Tibial nerve (tissue), 4 donors: ENCODE data around the gene RBP2. TPM values are rescaled to one million over a fixed set of nuclear protein-coding genes. Genes with fewer than 3 reads are reported as not detected.
A peak's percentile ranks its signal among the peaks of the same experiment; 100 is the strongest.

Experiments used
- DNase-seq, 2 donors: peaks; one replicate each; pipeline ENCODE4 v3.0.0-alpha.2; 2019; ENCODE audit warnings: low spot score in 2 of 2
- H3K27ac ChIP-seq, 4 donors: fragments of 200-600 bp; sonication (generic) in 3 of 4; one replicate each; pipeline ENCODE4 v1.5.1; 2017 to 2019; ENCODE audit warnings: mild to moderate bottlenecking in 1 of 4
- H3K27me3 ChIP-seq, 2 donors: fragments of 200-600 bp; sonication (generic) in 1 of 2; one replicate each; pipeline versions ENCODE4 v1.5.1 to v1.6.0; 2017 to 2019
- H3K36me3 ChIP-seq, 3 donors: fragments of 200-600 bp; sonication (generic); one replicate each; pipeline ENCODE4 v1.5.1; 2018 to 2019
- H3K4me1 ChIP-seq, 4 donors: fragments of 200-600 bp; sonication (generic) in 3 of 4; one replicate each; pipeline ENCODE4 v1.5.1; 2017 to 2019
- H3K4me3 ChIP-seq, 4 donors: fragments of 200-600 bp; sonication (generic) in 3 of 4; one replicate each; pipeline ENCODE4 v1.5.1; 2017 to 2019; ENCODE audit warnings: mild to moderate bottlenecking in 1 of 4, moderate library complexity in 1 of 4
- H3K9me3 ChIP-seq, 4 donors: fragments of 200-600 bp; sonication (generic) in 3 of 4; one replicate each; pipeline ENCODE4 v1.5.1; 2017 to 2019
- EP300 ChIP-seq, 2 donors: sonication (generic); formaldehyde crosslinking; IDR thresholded peaks; one replicate each; pipeline ENCODE4 v1.6.1; 2017; ENCODE audit warnings: antibody characterized with exemption in 2 of 2, mild to moderate bottlenecking in 1 of 2
- POLR2A ChIP-seq, 2 donors: fragments of 450-650 bp; IDR thresholded peaks; one replicate each; pipeline ENCODE4 v1.6.1; 2017; ENCODE audit warnings: antibody characterized with exemption in 2 of 2, mild to moderate bottlenecking in 2 of 2, moderate library complexity in 2 of 2
- WGBS, 2 donors: methylation state at CpG; one replicate each; pipeline ENCODE4 v1.1.5; 2018; 5-methylcytosine and 5-hydroxymethylcytosine counted together
- total RNA-seq, 4 donors: library from RNA; depleted of rRNA; stranded (reverse); fragments of >200 nt; gene quantifications; one replicate each; pipeline ENCODE4 v1.1.0, GENCODE V29; 2016
- TF ChIP-seq, protein P1 (sequence below), 5 experiments: fragments of 200-600 bp in 3 of 5; fragments of 450-650 bp in 2 of 5; sonication (generic) in 3 of 5; IDR thresholded peaks; one replicate each; pipeline ENCODE4 v1.5.1; 2016 to 2019; ENCODE audit warnings: antibody characterized with exemption in 5 of 5, mild to moderate bottlenecking in 3 of 5, moderate library complexity in 2 of 5

The RBP2 gene
- total RNA-seq, 4 donors from 2014 or later, result not detected

DNA sequence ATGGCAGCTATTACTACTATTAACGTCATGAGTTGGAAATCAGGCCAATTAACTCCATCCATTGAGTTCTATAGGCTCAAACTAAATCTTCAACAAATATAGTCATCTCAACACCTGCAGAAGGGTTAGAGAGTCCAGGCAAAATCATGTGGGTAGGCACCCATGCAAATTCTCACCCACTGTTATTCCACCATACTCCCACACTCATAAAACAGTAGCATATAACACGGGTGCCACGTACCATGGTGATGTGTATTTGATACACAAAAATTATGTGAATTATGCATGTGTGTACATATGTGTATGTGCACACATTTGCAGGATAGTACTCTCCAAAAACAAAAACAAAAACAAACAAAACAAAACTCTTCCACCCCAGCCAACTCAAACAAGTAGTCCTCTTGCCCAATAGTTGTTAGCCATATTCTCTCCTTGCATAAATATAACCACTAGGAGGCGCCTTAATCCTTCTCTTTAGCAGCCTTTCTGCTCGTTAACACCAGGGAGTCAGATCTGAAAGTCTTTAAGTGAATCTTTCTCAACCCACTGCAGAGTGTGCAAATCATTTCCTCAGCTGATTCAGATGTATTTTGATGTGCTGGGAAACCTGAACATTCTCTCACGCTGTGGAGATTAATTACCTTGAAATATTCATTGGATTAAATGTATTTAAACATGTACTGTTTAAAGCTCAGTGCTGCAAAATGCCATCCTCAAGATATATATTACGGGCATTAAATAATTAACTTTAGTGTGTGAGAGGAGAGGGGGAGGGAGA is 48.8 kb downstream of the RBP2 start:
- peaks cover 0 to 16% (median 0%) of the 10 kb centered on the region in 3 donors for H3K36me3 ChIP-seq
- H3K4me1 ChIP-seq, result no peaks in the 10 kb centered on the region
- 54% methylated on average over 7 of the region's 7 CpGs for WGBS, 2 donors
- peak in 1 of 2 donors; percentile 49 for DNase-seq
- H3K4me3 ChIP-seq, result no peak overlapping the region
- no peaks in the 10 kb centered on the region for H3K9me3 ChIP-seq
- no peak overlapping the region for H3K27ac ChIP-seq
- TF ChIP-seq EP300 (IDR thresholded peaks at IDR 0.05), result no peak
- TF ChIP-seq, protein P1, sequence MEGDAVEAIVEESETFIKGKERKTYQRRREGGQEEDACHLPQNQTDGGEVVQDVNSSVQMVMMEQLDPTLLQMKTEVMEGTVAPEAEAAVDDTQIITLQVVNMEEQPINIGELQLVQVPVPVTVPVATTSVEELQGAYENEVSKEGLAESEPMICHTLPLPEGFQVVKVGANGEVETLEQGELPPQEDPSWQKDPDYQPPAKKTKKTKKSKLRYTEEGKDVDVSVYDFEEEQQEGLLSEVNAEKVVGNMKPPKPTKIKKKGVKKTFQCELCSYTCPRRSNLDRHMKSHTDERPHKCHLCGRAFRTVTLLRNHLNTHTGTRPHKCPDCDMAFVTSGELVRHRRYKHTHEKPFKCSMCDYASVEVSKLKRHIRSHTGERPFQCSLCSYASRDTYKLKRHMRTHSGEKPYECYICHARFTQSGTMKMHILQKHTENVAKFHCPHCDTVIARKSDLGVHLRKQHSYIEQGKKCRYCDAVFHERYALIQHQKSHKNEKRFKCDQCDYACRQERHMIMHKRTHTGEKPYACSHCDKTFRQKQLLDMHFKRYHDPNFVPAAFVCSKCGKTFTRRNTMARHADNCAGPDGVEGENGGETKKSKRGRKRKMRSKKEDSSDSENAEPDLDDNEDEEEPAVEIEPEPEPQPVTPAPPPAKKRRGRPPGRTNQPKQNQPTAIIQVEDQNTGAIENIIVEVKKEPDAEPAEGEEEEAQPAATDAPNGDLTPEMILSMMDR (IDR thresholded peaks at IDR 0.05), result peak; percentile 67 to 88 (median 73)
- TF ChIP-seq POLR2A (IDR thresholded peaks at IDR 0.05), result no peak
- H3K27me3 ChIP-seq, result no peaks in the 10 kb centered on the region

DNA sequence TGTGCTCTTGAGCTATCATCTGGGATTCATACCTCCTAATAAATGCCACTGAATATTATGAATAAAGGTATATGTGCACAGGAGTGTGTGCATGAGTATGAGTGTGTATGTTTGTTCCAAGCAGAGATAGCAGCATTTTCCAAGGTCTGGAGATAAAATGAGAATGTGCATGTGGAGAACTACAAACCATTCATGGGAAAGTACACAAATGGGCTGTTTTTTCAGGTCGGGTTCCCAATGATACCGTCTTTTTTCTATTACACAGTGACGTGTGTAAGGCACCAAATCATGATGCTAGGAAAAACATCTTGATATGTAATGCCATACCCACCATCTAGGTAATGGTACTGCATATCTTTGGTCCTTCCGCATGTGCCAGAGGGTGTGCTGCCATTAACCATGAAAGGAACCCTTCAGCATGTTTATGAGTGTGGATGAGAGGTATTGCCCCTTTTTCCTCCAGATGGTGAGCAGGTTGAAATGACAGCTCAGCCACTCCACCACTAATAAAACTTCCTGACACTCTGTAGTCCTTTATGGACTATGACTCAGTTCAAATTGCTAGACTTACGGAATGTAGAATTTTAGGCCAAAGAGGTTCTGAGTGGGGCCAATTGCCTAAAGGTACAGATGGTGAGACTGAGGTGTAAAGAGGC is 50.4 kb downstream of the RBP2 start:
- no peaks in the 10 kb centered on the region for H3K27me3 ChIP-seq
- no peak overlapping the region for H3K4me3 ChIP-seq
- no peak for DNase-seq
- TF ChIP-seq, protein P1 (IDR thresholded peaks at IDR 0.05), result no peak
- H3K9me3 ChIP-seq, result no peaks in the 10 kb centered on the region
- 82 to 88% methylated on average over 5 of the region's 5 CpGs for WGBS, 2 donors
- peaks cover 0 to 16% (median 0%) of the 10 kb centered on the region in 3 donors for H3K36me3 ChIP-seq
- no peaks in the 10 kb centered on the region for H3K4me1 ChIP-seq
- no peak overlapping the region for H3K27ac ChIP-seq

DNA sequence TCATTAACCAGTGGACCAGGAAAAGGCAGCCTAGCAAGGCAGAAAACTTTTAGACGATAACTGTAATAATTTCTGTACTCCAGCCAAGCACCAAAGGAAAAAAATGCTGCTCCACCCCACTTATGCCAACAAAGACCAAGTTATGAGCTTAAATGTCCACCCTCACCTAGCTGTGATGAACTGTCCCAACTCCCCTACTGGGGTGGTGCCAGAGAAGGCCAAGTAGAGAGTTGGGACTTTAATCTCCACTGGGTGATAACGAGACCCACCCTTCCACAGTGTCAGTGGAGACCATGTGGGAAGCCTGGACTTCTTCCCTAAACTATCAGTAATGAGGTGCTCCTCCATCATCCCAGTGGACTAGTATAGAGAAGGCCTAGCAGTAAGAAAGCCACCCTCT is 53.1 kb downstream of the RBP2 start:
- TF ChIP-seq, protein P1 (IDR thresholded peaks at IDR 0.05), result no peak
- TF ChIP-seq EP300 (IDR thresholded peaks at IDR 0.05), result no peak
- no peak for TF ChIP-seq POLR2A (IDR thresholded peaks at IDR 0.05)
- no peak overlapping the region for H3K27ac ChIP-seq
- 58 to 66% methylated on average over 2 of the region's 2 CpGs for WGBS, 2 donors
- H3K36me3 ChIP-seq, result peaks cover 0 to 28% (median 0%) of the 10 kb centered on the region in 3 donors
- DNase-seq, result no peak
- H3K4me3 ChIP-seq, result no peak overlapping the region
- no peaks in the 10 kb centered on the region for H3K4me1 ChIP-seq
- H3K9me3 ChIP-seq, result no peaks in the 10 kb centered on the region
- no peaks in the 10 kb centered on the region for H3K27me3 ChIP-seq

DNA sequence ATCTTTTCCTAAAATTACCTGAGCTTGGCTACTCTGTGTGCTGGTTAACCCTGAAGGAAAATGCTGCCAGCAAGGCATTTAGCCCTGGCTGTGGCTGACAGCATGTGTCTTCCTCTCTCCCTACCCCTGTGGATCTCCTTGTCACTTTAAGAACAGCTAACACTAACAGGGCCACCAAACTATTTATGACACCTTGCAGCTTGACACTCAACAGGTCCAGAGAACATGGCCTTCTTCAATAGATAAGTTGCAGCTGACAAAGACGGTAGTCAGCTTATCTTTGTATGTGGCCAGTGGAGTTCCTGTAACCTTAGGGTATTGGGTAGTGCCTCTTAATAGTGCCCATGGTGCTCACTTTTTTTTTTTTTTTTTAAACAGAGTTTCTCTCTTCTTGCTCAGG is 54.9 kb downstream of the RBP2 start:
- no peak overlapping the region for H3K4me3 ChIP-seq
- no peaks in the 10 kb centered on the region for H3K27me3 ChIP-seq
- DNase-seq, result no peak
- peaks cover 0 to 11% (median 3%) of the 10 kb centered on the region in 4 donors for H3K9me3 ChIP-seq
- TF ChIP-seq POLR2A (IDR thresholded peaks at IDR 0.05) (no peak), EP300 (IDR thresholded peaks at IDR 0.05) (no peak)
- TF ChIP-seq, protein P1 (IDR thresholded peaks at IDR 0.05), result no peak
- no peak overlapping the region for H3K27ac ChIP-seq
- no peaks in the 10 kb centered on the region for H3K4me1 ChIP-seq
- peaks cover 0 to 31% (median 0%) of the 10 kb centered on the region in 3 donors for H3K36me3 ChIP-seq
- WGBS, 2 donors, result 75 to 93% methylated on average over 1 of the region's 1 CpG

DNA sequence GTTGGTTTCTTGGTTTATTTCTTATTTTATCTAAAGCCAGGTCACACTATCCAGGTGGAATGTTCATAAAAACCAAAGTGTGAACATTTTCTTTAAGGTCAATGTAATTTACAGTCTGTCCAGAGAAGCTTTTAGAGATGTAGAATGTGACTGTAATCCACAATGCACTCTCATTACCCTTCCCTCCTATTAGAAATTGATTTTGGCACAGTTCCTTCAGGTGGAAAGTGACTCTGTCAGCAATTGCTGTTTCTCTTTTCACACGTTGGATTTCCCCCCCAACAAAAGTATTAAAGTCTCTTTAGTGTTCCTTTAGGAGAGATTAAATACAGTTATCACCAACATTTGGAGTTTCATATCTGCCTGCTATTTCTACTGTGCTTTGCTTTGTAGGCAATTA is 55.3 kb downstream of the RBP2 start:
- TF ChIP-seq POLR2A (IDR thresholded peaks at IDR 0.05), result no peak
- TF ChIP-seq EP300 (IDR thresholded peaks at IDR 0.05), result no peak
- TF ChIP-seq, protein P1 (IDR thresholded peaks at IDR 0.05), result no peak
- H3K27me3 ChIP-seq, result no peaks in the 10 kb centered on the region
- H3K36me3 ChIP-seq, result peaks cover 0 to 31% (median 0%) of the 10 kb centered on the region in 3 donors
- DNase-seq, result no peak
- H3K27ac ChIP-seq, result no peak overlapping the region
- no peaks in the 10 kb centered on the region for H3K4me1 ChIP-seq
- no peak overlapping the region for H3K4me3 ChIP-seq
- 49 to 56% methylated on average over 1 of the region's 1 CpG for WGBS, 2 donors
- H3K9me3 ChIP-seq, result peaks cover 0 to 15% (median 5%) of the 10 kb centered on the region in 4 donors
